ENCODE measurements around the gene CGB2. TPM values are rescaled to one million over a fixed set of nuclear protein-coding genes. Genes with fewer than 3 reads are reported as not detected.

CGB2 gene
- total and polyA plus RNA-seq, 12 donors = not detected

- intact Hi-C loops (cut with DNase I) = no loop called here
- no peak for TF ChIP-seq POLR2A (IDR thresholded peaks at IDR 0.05)
- no peak for TF ChIP-seq CTCF (IDR thresholded peaks at IDR 0.05)
- Histone ChIP-seq H3K27me3 (peaks cover 7% of the 10 kb centered on the region), H3K4me3 (no peak within 1 kb of the TSS), H3K4me1 (replicated peaks in 1 of 2) (peaks cover 0 to 6% of the 10 kb centered on the region in 2 donors), H3K27ac (no peak within 1 kb of the TSS), H3K36me3 (replicated peaks in 1 of 2) (no peaks in the 10 kb centered on the region), H3K9me3 (replicated peaks in 1 of 3) (no peaks in the 10 kb centered on the region)
- WGBS, 4 donors = 7 to 37% (median 13%) methylated on average over 5 to 53 of the region's 53 CpGs
- DNase-seq = no peak
Observed at GRCh38 chr19:49064768-49065611, 33.3 kb downstream of the CGB2 start, which contains the start of gene NTF4. Gene NTF4, minus strand, starts transcription at chr19:49064818. Its CDS starts 2,821 bp downstream, at chr19:49061997.

GRCh38 chr19:49065905-49066512 lies 34.3 kb downstream of the CGB2 start:
- H3K27me3 ChIP-seq = peaks cover 16% of the 10 kb centered on the region
- intact Hi-C loops (cut with DNase I) = no loop called here
- TF ChIP-seq POLR2A (IDR thresholded peaks at IDR 0.05) = no peak
- DNase-seq = no peak
- H3K27ac ChIP-seq = no peak overlapping the region
- no peaks in the 10 kb centered on the region for H3K9me3 ChIP-seq (replicated peaks in 1 of 3)
- H3K36me3 ChIP-seq (replicated peaks in 1 of 2) = no peaks in the 10 kb centered on the region
- WGBS, 4 donors = 49 to 61% (median 56%) methylated on average over 8 to 13 of the region's 13 CpGs
- peaks cover 0 to 6% of the 10 kb centered on the region in 2 donors for H3K4me1 ChIP-seq (replicated peaks in 1 of 2)
- no peak overlapping the region for H3K4me3 ChIP-seq

GRCh38 chr19:49067554-49067953 lies 35.9 kb downstream of the CGB2 start:
- WGBS, 4 donors = 27 to 48% (median 36%) methylated on average over 2 to 3 of the region's 3 CpGs; no CpG with 5 or more reads in 1 of the 4 donors
- intact Hi-C loops (cut with DNase I) = no loop called here
- H3K4me3 ChIP-seq = no peak overlapping the region
- H3K4me1 ChIP-seq (replicated peaks in 1 of 2) = peaks cover 0 to 6% of the 10 kb centered on the region in 2 donors
- H3K9me3 ChIP-seq (replicated peaks in 1 of 3) = no peaks in the 10 kb centered on the region
- no peaks in the 10 kb centered on the region for H3K36me3 ChIP-seq (replicated peaks in 1 of 2)
- DNase-seq = no peak
- TF ChIP-seq CTCF (IDR thresholded peaks at IDR 0.05) = no peak
- no peak for TF ChIP-seq POLR2A (IDR thresholded peaks at IDR 0.05)
- H3K27ac ChIP-seq = no peak overlapping the region
- H3K27me3 ChIP-seq = peaks cover 29% of the 10 kb centered on the region

GRCh38 chr19:49069026-49069425 lies 37.3 kb downstream of the CGB2 start:
- WGBS, 4 donors = 90 to 96% (median 91%) methylated on average over 9 of the region's 9 CpGs
- intact Hi-C loops (cut with DNase I) = no loop called here

More at GRCh38 chr19:49069026-49069425, 37.3 kb downstream of the CGB2 start:
- Histone ChIP-seq H3K4me3 (no peak overlapping the region), H3K4me1 (replicated peaks in 1 of 2) (peaks cover 0 to 6% of the 10 kb centered on the region in 2 donors), H3K36me3 (replicated peaks in 1 of 2) (no peaks in the 10 kb centered on the region), H3K9me3 (replicated peaks in 1 of 3) (no peaks in the 10 kb centered on the region), H3K27me3 (peaks cover 42% of the 10 kb centered on the region), H3K27ac (no peak overlapping the region)
- DNase-seq = no peak
- TF ChIP-seq CTCF (IDR thresholded peaks at IDR 0.05) (no peak), POLR2A (IDR thresholded peaks at IDR 0.05) (no peak)
